ENCODE data around the gene TNNI3K.

GRCh38 chr1:74341702-74342339, 106.6 kb downstream of the TNNI3K start:
- TF ChIP-seq EZH2phosphoT487 (IDR thresholded peaks at IDR 0.05; ENCODE audit: borderline replicate concordance, low read length) = no peak
- TF ChIP-seq EZH2 (IDR thresholded peaks at IDR 0.05; ENCODE audit: low read length, unreplicated experiment) = no peak
